GM18907 (cell line): ENCODE results near the gene CNOT8.
"Not testable (repeated sequence)": the region's sequence is repeated elsewhere in the genome, so short reads cannot be mapped to it uniquely, and the experiment has no call there.

Experiments used
- ATAC-seq: cut with Tn5 transposase; IDR thresholded peaks from one replicate; pipeline ENCODE4 v1.9.1; 2021; ENCODE audit warnings: mild to moderate bottlenecking, moderate library complexity; ENCODE audit not compliant: unreplicated experiment

The CNOT8 gene

DNA sequence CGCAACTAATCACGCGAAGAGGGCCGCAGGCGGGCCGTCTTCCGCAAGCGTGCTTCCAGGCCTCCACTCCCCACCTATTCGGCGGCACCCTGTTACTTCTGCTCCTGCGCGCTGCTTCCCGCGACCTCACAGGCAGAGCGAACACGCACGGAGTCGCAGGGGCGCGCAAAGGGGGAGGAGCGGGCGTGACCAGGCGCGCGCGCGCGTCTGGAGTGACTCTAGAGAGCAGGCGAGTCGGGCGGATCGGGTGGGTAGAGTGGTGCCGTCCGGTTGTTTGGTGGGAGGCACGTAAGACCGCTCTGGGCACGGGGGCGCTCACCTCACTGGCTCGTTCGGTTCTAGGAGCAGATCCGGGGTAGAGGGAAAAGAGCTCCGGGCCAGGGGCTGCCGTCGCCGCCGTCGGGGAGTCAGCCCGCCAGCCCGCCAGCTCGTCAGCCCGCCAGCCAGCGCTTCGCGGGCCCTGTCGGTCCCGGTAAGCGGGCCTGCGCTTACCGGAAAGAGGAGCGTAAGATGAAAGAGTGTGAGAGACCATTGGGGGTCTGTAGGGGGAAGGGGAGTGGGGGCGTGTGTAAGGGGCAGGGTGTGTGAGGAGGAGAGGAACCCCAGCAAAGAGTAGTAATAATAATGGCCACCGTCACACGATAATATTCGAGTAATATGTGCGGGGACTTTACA lies at the start of gene CNOT8:
Gene CNOT8, plus strand, starts transcription at position 331 of the 675 bp plus-strand sequence. CDS start 4,652 bp downstream, outside the sequence.
- peak; percentile 84 for ATAC-seq

DNA sequence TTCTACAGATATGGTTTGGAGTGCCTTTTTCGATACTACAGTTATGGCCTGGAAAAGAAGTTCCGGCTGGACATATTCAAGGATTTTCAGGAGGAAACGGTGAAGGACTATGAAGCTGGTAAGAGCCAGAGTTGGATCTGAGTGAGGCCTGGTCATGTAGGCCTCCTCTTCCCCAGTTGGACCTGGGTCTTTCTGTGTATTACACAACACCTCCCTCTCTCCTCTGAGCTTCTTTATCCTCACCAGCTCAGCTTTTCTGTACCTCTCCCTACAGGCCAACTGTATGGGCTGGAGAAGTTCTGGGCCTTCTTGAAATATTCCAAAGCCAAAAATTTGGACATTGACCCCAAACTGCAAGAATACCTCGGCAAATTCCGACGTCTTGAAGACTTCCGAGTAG lies 47.2 kb upstream of the CNOT8 start:
- no peak for ATAC-seq

DNA sequence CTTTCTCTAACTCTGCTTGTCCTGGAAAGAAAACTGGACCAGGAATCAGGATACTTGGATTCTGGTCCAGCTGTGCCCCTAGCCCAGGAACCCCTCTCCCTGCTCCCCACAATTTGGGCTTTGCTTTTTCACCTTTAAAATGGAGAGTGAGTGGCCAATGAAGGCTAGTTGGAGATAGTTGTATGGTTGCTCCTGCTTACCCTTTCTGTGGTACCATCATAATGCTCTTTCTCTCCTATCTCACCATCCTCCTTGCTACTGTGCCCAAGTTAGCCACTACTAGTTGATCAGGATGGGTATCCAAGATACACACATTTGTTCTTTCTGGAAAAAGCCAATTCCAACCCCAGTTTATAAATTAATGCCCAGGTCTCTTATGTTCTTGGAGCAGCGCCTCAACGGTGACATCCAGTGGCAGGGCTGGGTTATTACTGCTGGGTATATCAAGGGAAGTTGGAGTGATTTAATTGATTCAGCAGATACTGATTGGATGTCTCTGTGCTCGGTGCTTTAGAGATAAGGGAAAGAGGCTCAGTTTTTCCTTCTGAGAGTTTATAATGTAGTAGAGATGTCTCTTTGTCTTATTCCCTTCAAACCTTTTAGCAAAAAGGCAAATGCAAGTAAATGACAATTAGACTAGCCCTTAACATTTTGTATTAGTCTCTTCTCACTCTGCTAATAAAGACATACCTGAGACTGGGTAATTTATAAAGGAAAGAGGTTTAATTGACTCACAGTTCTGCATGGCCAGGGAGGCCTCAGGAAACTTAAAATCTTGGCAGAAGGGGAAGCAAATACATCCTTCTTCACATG lies 46.6 kb upstream of the CNOT8 start:
- peak; percentile 63 for ATAC-seq

DNA sequence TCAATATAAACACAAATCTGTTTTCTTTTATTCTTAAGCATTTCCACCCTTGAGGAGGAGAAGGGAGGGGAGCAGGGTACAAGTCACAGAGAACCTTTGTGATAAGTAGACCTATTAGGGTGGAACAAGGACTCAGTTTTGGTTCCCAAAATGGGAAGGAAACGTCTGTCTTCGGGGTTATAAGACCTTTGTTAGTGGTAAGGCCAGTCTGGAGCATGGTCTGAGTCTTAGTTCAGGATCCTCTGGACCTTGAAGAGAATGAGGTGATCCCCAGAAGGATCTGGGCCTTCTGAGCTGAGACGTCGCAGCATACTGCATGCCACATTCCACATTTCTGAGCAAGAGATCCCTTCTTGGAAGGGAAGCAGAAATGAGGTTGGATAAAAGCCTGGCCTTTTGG lies 45.3 kb upstream of the CNOT8 start:
- ATAC-seq: no peak

DNA sequence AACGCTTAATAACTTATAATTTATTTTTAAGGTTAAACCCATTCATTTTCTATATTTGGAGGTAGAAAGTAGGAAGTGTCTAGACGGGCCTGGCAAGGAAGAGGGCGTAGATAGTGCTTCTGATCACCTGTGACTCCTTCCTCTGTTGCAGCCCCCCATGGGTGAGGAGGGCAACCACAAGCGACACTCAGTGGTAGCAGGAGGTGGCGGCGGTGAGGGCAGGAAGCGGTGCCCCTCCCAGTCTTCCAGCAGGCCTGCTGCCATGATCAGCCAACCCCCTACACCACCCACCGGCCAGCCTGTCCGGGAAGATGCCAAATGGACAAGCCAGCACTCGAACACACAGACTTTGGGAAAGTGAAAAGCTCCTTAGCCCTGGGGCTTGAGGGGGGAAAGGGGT lies 44.7 kb upstream of the CNOT8 start:
- no peak for ATAC-seq

DNA sequence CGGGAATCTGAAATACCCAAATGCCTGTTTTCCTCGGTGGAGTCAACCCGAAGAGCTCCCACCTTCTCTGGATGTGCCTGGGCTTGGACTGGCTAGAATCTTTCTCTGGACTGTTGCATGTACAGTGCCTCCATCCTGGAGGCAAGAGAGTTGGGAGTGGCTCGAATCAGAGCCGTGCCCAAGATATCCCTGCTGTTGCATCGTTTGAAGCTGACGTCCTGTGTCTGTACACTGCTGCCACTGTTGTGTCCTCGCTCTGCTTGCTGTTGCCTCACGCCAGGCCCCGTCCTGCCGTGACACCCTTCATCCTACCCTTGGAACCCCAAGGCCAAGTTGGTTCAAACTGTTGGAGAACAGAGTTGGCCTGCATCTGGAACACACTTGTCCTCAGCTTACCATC lies 43.4 kb upstream of the CNOT8 start:
- ATAC-seq: no peak

DNA sequence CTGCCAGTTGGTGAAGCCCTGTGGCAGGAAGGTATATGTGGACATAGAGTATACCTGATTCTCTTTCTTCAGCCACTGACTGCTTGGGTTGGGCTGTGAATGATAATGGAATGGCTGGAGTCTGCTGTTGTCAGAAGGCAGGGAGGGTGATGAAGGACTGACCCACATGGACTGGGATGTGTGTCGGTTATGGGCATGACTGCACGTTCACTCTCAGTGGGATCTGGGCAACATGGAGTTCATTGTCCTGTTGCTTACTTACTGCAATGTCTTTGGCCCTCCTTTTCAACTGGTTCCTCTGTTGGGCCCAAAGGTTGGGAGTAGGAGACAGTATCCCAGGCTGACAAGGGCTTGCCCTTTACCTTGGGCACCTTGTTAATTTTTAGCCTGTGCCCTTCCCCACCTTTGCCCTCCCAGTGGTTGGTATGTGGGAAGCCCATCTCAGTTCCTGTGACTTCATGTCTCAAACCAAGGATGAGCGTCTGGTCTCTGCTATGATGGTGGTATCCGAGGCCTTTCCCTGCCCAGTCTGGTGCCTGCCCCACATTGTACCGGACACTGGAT lies 42.7 kb upstream of the CNOT8 start:
- no peak for ATAC-seq

DNA sequence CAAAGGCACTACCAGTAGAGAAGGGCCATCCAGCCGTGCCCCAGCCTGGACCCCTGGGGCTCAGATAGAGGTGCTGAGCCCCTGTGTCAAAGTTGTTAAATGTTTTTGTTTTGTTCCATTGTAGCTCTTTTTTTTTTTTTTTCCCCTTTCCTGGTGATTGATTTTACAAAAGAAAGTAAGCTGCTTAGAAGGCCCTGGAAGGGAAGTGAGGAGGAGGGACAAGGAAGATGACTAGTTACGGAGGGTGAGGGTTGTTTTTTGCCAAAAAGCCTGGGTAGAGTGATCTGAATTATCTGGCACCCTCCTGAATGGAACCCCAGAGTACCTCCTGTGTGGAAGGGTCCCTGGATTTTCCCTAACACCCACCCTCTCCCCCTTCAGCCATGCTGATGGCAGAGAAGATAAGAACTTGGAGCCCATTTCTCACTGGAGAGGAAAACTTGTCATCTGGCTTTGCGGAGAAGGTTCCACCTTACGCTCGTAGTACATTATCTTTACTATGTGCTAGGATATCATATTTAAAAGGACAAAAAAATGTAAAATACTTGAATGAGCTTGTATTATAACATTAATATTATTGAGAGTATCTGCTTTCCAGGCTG lies 41.4 kb upstream of the CNOT8 start:
- ATAC-seq: no peak

DNA sequence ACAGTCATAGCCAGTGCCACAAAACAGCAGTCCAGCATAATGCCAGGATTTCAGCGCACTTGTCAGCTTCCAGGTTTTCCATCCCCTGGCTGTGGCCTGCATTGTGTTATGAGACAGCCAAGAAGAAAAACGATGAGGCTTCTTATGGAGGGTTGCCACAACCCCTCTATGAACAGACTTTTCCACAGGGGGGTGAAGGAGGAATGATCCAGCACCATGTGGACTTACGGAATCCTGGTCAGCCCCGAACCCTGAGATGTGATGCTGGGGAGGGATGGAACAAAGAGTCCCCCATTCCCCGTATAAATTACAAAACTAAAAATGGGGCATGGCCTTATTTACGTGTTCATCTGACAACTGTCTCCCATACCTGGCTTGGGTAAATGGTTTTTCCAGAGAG lies 40.6 kb upstream of the CNOT8 start:
- ATAC-seq: no peak

DNA sequence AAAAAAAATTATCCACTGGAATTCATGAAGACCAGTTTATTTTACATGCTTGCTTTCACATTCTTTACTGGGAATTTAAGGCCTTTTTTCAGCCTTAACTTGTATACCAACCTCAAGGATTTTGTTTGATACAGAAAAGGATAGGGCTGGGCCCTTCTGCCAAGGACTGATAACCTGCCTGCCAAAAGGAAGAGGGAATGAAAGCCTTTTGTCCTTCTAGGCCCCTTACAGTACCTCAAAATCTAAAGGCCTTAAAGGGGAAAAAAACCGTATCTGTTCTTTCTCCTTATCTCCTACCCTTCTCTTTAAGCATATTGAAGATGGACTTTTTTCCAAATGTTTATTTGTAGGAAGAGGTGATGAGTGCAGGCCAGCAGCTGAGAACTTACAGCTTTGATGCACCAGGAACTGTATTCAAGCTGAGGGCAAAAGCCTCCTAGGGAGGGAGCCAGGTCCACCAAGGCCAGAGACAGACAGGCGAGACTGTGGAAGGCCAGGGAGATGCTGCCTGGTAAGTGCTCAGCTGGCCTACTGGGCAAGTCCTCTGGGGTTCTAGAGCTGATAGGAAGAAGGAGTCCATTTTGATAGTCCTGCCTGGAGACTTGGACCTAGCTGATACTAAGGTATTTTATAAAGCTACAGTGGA lies 39.8 kb upstream of the CNOT8 start:
- no peak for ATAC-seq

DNA sequence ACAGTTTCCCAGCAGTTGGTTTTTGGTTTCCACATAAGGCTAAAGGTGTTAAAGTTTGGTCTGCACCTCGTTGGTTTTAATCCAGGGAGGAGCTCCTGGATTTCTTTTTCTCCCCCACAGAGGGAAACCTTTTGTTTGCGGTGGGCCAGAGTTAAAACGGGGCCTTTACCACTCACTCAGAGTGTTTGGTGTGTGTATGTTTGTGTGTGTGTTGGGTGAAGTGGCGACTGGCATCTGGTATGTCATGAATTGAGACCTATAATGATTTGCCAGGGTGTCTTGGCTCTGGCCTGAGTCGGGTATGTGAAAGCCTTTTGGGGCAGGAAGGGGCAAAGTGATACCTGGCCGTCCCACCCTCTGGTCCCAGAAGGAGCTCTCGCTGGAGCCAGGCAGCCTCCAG lies 38.9 kb upstream of the CNOT8 start:
- ATAC-seq: no peak

DNA sequence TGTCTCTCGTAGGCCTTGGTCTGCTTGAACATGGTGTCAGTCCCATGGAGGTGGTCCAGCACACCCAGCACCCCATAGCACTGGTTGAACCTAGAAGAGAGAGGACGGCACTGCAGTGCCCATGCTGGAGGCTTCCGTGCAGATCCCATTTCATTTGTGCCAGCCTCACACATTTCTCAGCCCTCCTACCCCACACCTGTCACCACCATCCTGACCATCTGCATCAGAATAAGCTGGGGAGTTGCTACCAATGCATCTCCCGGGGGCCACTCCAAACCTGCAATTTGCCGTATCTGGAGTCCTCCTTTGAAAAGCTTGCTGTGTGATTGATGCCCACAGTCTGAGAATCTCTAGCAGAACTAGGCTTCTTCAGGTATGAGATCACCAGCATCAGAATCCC lies 38.0 kb upstream of the CNOT8 start:
- no peak for ATAC-seq

DNA sequence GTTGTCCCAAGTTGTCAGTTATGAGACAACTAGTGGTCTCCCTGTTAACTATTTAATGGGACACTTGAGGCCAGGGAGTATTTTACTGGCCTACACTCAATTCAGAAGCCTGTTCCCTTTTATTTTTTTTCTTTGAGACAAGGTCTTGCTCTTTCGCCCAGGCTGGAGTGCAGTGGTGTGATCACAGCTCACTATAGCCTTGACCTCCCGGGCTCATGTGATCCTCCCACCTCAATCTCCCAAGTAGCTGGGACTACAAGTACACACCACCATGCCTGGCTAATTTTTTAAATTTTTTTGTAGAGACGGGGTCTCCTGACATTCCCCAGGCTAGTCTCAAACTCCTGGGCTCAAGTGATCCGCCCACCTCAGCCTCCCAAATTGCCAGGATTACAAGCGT lies 35.5 kb upstream of the CNOT8 start:
- not testable (repeated sequence) for ATAC-seq

DNA sequence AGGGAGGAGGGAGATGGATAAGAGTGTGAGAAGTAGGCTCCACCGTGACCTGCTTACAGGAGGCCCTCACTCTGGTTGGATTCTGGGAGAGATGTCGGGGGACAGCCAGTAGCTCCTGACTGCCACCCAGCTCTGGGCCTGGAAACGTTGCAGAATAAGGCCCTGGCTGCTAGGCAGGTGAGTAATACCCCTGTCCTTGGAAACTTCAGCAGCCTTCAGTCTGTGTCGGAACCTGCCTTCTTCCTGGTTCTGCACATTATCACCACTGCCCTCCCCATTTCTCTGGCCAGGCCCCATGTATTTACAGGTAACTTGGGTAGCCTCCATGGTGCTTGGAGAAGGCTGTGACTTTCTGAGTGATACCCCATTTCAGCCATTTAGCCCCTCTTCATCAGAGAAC lies 34.8 kb upstream of the CNOT8 start:
- ATAC-seq: no peak

DNA sequence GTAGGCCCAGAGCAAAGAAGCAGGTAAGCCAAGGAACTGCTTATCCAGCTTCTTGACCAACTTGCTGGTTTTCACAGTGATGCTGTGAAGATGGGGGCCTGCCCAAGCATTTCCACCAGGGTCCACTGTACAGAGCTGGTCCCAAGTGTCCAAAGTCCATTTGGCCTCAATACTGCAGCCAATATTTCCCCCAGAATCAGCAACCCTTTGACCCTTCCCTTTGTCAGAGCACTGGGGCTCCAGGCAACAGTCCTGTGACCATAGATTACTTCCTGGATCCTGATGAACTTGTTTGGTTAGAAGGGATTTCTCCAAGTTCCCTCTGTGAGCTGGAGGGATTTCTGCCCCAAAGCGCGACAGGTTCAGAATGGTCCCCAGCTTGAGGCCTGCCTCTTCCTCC lies 34.4 kb upstream of the CNOT8 start:
- no peak for ATAC-seq

DNA sequence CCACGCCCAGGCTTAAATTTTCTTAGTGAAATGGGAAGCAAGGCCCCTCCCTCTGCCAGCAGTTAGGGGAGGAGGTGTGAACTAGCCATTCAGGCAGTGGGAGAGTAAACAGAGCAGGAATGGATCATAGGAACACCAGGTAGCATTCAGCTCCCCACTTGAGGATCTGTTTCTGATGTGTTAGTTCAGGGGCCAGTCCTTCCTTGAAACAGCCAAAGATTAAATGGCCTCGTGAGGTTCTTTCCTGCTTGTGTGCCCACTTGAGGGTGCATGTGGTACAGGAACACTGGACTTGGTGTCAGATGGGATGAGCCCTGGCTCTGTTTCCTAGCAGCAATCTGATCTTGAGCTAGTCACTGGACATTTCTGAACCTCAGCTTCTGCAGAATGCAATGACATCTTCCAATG lies 29.2 kb upstream of the CNOT8 start:
- no peak for ATAC-seq

DNA sequence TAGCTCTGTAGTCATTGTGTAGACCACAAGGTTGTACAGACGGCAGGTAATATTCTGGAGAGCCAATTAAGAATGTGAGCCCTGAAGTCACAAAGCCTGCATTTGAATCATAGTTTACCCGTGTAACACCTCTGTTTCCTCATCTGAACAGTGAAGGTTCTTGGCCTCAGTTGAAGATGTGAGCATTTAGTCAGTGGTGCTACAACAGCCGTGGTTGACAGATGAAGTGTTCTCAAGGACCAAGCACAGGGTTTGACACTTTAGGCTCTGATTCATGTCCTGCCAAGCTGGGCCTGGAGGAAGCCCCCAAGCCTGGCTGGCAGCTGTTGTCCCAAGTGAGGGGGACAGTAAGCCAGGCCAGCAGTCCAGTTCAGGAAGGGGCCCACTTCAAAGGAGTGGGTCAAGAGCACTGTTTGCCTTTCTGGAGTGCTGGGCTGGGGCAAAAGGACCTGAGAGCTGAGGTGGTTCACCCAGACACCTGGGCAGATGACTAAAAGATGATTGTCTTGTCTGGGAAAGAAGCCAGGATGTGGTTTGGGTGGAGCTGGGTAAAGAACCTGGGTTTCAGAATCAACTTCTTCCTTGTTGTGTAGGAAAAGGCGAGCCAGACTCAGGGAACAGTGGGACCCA lies 28.7 kb upstream of the CNOT8 start:
- no peak for ATAC-seq

DNA sequence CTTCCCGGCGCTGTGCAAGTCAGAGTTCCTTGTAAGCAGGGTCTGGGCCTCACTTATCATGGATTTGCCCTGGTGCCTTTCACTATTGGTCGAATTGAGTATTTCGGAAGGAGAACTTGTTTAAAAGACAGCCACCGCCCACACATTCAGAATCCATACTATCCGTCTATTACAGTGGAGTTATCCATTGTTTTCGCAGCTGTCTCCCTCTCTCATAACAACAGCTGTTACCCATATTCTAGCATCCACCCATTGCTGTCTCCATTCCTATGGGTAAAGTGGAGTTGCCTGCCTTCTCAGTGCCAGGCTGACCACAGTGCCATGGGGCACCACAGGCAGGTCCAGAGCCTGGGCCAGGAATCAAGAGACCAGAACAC lies 28.2 kb upstream of the CNOT8 start:
- no peak for ATAC-seq

DNA sequence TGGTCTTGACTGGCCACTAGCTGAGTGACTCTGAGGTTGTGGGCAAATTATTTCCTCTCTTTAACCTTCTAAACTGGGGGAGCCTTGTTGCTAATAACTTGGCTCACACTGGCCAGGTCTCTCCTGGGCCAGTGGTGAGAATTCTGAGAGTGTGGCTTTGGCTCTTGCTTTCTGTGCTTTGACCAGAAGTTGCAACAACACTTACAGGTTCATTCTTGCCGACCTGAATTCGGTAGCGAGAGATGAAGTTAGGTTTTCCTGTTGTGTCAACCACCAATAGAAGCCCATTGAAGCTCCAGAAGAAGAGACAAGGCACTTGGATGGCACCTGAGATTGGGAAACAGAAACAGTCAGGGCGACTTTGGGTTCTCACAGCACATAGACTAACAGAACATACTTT lies 27.8 kb upstream of the CNOT8 start:
- no peak for ATAC-seq

DNA sequence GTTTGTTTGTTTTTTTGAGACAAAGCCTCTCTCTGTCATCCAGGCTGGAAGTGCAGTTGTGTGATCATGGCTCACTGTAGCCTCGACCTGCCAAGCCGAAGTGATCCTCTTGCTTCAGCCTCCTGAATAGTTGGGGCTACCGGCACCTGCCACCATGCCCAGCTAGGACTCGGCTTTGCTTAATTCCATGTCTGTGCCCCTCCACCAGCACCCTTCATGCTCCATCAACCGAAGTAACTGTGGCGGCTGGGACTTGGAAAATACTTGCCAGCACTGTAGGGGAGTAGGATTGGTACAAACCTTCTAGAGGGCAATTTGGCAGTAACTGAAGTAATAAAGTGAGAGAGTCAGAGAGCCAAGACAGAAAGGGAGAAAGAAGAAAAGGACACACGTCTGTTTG lies 27.0 kb upstream of the CNOT8 start:
- no peak for ATAC-seq

DNA sequence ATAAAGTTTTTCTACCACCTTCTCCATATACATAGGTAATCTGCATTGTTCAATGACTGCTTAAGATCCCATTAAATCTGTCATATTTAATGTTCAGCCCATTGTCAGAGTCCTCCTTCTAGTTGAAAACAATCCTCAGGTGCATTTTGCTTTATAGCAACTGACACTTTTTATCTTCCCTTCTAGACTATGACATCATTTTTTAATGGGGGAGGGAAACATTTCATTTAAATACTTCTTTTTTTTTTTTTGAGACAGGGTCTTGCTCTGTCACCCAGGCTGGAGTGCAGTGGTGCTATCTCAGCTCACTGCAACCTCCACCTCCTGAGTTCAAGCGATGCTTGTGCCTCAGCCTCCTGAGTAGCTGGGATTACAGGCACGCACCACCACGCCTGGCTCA lies 25.6 kb upstream of the CNOT8 start:
- not testable (repeated sequence) for ATAC-seq
